GM19023 (cell line): ENCODE results near the gene RSF1.

Experiments
- ATAC-seq: cut with Tn5 transposase; IDR thresholded peaks from one replicate; pipeline ENCODE4 v1.9.1; 2021; ENCODE audit warnings: mild to moderate bottlenecking, moderate library complexity; ENCODE audit not compliant: unreplicated experiment

RSF1 gene

DNA sequence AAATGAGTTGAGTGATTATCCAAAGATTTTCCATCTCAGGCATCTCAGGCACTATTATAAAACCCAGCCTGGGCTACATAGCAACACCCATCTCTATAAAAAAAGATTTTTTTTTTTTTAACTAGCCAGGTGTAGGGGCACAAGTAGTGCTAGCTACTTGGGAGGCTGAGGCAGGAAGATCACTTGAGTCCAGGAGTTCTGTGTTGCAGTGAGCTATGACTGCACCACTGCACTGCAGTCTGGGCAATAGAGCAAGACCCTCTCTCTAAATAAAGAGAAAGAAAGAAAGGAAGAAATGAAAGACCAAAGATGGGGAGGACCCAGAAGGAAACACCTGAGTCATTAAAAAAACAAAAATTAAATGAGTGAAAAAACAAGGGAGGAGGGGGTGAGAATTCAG lies 14.1 kb downstream of the RSF1 start:
- no peak for ATAC-seq

DNA sequence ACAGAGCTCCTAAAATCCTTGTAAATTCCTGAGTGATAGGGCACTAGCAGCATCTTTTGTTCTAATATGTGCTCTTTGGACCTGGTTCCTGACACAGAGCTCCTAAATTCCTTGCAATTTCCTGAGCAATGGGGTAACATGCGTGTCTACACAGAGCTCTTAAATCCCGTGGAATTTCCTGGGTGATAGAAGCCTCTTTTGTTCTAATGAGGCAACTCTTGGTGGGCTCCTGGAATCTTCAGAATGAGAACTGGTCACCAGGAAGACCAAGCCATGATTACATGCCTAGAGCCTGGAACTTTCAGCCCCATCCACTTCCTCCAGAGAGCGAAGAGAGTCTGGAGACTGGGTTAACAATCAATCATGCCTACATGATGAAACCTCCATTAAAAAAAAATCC lies 19.0 kb downstream of the RSF1 start:
- ATAC-seq = no peak

DNA sequence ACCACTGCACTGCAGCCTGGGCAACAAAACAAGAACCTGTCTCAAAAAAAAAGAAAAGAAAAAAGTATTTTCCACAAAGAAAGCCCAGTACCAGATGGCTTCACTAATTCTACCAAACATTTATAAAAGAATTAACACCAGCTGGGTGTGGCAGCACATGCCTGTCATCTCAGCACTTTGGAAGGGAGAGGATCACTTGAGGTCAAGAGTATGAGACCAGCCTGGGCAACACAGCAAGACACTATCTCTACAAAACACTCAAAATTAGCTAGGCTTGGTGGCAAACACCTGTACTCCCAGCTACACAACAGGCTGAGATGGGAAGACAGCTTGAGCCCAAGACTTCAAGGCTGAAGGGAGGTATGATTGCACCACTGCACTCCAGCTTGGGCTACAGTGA lies 20.1 kb downstream of the RSF1 start:
- ATAC-seq = no peak

DNA sequence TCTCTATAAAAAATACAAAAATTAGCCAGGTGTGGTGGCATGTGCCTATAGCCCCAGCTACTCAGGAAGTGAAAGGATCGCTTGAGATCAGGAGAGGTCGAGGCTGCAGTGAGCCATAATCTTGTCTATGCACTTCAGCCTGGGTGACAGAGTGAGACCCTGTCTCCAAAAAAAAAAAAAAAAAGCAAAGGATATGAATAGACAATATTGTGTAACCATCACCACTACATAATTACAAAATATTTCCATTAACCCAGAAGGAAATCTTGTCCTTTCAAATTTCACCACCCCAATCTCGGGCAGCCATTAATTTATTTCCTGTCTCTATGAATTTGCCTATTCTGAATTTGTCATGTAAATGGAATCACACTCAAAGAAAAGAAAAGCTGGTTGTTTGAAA lies 21.2 kb downstream of the RSF1 start:
- ATAC-seq = no peak

DNA sequence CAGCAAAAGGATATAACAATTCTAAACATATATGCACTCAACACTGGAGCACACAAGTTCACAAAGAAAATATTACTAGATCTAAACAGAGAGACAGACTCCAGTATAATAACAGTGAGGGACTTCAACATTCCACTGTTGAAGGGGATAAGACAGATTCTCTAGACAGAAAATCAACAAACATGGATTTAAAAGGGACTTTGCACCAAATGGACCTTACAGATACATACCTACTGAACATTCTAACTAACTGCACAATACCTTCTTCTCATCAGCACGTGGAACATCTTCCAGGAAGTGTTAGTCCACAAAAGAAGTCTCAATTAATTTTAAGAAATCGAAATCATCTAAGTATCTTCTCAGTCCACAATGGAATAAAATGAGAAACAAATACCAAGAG lies 26.6 kb downstream of the RSF1 start:
- ATAC-seq = no peak

DNA sequence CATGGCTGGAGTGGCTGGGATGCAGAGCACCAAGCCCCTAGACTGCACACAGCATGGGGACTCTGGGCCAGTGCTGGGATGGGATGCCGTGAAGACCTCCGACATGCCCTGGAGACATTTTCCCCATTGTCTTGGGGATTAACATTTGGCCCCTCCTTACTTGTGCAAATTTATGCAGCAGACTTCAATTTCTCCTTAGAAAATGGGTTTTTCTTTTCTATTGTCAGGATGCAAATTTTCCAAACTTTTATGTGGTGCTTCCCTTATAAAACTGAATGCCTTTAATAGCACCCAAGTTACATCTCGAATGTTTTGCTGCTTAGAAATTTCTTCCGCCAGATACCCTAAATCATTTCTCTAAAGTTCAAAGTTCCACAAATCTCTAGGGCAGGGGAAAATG lies 29.2 kb downstream of the RSF1 start:
- ATAC-seq = no peak

DNA sequence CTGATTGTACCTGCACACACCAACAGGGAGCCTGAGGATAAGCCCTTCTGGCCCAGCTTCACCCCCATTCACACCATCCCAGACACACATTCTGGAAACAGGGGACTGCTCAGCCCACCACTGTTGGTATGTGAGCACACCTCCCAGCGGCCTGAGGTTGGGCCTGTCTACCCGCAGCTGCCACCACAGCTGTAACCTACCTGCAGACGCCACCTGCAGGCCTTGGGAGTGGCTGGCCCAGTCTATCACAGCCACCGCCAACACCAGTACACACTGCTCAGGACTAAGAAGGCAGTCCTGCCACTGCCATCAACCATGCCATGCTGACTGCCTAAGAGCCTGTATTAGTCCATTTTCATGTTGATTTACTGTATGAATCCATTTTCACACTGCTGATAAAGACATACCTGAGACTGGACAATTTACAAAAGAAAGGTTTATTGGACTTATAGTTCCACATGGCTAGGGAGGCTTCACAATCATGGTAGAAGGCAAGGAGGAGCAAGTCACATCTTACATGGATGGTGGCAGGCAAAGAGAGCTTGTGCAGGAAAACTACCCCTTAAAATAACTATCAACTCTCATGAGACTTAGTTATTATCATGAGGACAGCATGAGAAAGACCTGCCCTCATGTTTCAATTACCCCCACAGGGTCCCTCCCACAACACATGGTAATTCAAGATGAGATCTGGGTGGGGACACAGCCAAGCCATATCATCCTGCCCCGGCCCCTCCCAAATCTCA lies 30.6 kb downstream of the RSF1 start:
- ATAC-seq = no peak

DNA sequence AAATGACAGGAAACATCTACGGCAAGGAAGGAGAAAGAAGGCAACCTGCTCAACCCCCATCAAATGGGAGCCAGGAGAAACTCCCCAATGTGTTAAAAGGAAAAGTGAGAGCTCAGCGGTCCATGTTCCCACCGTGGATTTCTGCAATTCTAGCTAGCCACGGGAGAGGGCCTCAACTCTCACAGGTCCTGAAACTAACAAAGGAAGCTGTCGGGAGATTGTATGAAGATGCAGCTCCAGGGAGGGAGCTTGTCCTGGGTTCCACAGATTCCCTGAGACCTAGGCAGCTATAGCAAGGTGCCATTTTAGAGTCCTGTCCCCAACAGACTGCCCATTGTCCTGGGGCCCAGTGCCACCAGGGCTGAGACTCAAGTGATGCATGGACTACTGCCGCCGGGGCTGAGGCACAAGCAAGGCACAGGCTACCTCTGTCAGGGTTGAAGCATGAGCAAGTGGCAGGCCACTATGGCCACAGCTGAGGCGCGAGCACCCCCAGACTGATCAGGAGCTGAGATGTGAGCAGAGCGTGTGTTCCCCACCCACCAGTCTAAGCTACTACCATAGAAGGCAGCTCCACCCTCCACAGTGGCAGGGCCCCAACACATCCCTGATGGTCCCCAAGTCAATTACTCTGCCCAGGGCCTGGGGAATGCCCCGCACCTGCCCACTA lies 31.3 kb downstream of the RSF1 start:
- no peak for ATAC-seq

DNA sequence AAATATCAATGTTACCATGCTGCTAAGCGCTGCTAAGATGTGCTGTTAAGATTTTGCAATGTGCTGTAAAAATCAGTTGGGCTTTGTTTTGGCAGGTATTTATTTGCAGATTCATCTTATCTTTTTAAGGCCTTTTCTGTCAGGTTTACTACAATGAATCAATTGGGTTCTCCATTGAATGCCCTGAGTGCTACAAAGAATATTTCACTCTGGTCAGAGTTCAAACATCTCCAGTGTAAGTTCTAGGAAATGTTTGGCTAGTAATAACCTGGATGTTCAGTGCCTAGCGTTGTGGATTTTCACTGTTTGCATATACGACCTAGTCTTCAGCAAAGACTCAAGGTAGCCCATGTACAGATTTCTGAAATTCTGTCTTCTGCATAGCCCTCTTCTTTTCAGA lies 36.0 kb downstream of the RSF1 start:
- no peak for ATAC-seq

DNA sequence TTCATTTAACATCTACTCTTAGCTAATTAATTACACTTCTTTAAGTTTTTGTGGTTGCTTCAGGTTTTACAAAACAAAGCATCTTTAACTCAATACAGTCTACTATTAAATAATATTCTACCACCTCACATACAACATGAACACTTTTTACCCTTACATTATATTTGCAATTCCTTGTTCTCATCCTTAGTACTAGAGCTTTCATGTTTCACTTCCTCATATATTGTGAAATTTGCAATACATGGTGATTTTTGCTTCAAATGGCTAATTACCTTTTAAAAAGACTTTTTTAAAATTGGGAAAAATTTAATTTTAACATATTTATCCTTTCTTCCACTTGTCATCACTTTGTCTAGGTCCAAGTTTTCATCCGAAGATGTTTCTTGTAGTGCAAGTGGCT lies 37.5 kb downstream of the RSF1 start:
- ATAC-seq = no peak

DNA sequence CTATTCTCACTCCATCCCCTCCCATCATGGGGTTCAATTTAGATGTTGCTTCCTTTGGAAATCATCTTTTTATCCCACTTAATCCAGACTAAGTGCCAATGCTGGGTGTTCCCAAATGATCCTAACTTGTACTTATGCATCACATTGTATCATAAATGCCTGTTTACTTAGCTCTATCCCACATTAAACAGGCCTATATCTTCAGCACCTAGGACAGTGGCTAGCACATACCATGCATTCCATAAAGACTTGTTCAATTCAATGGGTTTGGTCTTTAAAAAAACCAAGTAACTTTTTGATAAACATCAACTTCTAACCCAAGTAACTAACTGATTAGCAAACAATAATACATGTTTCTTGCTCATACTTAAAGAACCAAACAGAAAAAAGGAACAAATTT lies 40.6 kb downstream of the RSF1 start:
- ATAC-seq = no peak

DNA sequence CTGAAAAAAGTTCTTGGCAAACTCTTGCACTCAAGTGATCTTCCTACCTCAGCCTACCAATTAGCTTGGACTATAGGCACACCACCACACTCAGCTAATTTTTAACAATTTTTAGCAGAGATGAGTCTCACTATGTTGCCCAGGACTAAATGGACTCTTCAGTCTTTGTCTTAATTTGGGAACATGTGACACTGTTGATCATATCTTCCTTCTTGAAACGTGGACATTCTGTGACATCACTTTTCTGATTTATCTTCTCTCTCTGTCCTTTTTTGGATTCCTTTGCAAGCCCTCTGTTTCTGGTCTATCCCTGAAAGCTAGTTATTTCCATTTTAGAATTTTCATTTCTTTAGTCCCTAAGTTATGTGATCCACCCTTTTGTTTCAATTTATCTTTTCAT lies 42.0 kb downstream of the RSF1 start:
- ATAC-seq = no peak

DNA sequence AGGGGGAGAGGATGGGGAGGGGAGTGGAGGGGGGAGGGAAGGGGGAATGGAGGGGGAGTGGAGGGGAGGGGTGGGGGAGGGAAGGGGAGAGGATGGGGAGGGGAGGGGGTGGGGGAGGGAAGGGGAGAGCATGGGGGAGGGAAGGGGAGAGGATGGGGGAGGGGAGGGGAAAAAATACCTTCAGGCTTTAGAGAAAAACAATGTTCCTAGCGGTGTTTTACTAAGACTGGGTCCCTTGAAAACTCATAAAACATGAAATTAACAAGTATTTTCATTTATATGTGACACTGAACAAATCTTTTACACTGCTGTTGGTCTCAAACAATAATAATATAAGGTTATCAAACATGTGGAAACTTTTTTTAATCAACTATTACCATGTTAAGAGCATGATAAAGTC lies 42.4 kb downstream of the RSF1 start:
- no peak for ATAC-seq

DNA sequence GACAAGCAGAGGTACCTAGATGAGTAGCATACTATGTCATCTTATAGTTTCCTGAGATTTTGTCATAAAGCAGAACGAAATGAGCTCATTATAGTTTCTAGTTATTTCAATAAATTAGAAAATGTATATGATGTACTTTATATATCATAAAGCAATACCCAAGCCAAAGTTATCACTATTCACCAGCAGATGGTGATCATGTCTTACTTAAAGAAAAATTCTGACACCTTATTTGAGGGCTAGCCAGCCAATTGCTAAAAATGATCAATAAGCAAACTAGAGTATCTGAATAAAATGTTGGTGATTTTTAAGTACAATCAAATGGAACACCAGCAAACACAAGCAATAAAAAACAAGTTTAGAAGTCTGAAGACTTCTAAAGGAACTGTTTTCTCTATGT lies 44.1 kb downstream of the RSF1 start:
- no peak for ATAC-seq

DNA sequence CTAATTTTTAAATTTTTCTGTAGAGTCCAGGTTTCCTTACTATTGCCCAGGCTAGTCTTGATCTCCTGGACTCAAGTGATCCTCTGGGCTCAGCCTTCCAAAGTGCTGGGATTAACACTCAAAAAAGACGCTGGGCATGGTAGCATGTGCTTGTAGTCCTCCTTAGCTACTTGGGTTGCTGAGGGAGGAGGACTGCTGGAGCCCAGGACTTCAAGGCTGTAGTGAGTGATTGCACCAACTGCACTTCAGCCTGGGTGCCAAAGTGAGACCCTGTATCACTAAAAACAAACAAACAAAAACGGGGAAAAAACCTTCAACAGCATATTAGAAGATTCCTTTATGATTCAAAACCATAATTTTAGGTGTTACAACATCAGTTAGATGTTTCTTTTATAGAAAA lies 44.6 kb downstream of the RSF1 start:
- no peak for ATAC-seq

DNA sequence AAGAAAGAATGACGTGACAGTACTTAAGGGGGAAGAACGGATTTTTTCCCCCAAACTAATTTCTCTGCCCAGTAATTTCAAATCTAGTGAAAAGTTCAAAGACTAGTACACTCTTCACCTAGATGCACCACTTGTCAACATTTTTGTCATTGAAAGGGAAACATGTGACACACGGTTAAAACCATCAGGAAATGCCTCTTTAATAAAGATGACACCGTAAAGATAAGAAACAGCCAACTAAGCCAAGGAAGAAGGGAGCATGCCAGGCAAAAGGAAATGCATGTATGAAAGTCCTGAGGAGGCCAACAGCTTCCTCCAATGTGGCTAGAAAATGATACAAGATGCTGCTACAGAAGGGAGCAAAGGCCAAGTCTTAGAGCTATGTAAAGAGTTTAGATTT lies 49.4 kb downstream of the RSF1 start:
- no peak for ATAC-seq

DNA sequence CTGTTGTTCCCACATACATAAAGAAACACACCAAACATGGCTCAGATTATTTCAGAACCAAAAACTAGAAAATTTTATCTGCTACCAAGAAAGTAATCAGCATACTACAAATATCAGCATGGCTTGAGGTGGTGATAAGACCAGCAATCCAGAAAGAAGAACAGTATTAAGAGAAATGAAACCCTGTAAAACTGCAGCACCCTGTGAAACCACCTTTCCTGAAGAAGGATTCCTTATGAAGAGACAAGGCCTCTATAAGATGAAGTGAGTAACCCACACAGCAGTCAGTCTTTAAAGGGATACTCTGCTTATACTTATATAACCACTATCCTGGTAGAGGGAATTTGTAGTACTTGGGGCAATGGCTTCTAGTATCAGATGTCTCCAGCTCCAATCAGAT lies 49.9 kb downstream of the RSF1 start:
- no peak for ATAC-seq

DNA sequence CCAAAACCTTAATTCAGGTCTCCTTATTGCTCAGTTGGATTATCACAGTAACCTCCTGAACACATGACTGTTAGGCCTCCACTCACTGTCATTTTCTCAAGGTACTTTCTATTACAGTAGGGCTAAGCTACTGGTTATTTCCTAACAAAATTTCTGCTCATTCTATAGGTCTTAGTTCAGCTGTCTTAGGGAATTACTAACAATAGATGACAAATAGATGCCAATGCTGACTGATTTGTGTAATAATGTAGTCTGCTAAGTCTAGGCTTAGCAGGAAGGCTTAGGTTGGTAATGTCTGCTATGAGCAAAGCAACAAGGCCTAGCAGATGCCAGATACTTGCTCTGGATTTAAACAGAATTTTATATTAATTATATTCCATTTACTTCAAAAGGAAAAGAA lies 58.1 kb downstream of the RSF1 start:
- ATAC-seq = no peak

DNA sequence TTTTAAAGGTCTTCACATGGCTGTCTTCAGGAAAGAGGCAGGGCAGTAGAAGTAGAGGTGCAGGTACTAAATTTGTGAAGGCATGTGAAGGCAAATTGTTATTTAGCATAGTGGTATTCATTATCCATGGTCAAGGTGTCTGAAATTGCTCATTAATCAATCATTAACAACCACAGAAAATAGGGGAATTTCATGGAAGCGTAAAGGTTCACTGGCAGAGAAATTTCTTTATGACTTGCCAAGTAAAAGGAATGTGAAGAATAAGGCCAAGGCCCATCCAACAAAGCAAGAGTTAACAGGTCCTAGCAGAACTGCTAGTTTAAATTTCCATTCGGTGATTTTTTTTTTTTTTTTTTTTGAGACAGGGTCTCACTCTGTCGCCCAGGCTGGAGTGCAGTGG lies 59.0 kb downstream of the RSF1 start:
- ATAC-seq = no peak

DNA sequence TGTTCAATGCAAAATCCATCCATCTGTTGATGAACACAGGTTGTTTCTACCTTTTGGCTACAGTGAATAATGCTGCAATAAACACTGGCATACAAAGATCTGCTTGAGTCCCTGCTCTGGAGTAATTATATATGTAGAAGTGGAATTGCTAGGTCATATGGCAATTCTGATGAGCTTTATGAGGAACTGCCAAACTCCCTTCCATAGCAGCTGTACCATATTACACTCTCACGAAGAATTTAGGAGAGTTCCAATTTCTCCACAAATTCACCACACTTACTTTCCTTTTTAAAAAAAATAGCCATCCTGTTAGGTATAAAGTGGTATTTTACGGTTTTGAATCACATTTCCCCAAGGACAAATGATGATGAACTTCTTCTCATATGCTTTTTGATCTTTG lies 62.2 kb downstream of the RSF1 start:
- ATAC-seq = no peak

DNA sequence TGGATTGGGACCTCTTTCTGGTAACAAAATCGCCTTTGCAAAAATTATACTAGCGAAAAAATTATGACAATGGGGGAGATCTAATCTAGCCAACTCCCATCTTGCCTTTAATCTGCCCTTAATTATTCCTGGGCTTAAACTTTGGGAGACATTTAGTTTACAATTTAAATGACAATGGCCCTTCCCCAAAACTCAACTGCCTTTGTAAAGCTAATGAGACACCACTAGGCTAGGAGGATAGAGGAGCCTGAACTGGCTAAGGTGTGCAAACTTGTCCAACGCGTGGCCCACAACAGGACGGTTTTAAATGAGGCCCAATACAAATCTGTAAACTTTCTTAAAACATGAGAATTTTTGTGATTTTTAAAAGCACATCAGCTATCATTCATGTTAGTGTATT lies 67.3 kb downstream of the RSF1 start:
- no peak for ATAC-seq

DNA sequence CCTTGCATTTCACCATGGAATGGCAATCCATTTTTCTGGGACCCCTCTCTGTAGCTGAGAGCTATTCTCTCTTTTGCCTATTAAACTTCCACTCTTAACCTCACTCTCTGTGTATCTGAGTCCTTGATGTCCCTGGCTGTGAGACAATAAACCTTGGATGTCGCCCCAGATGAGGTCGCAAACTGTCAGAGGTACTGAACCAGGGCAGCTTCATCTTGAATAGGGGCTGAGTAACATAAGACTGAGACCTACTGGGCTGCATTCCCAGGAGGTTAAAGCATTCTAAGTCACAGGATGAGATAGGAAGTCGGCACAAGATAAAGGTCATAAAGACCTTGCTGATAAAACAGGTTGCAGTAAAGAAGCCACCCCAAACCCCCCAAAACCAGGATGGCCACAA lies 68.0 kb downstream of the RSF1 start:
- no peak for ATAC-seq
